ENCODE measurements around the gene UROD.
"Not testable (repeated sequence)": the region's sequence is repeated elsewhere in the genome, so short reads cannot be mapped to it uniquely, and the experiment has no call there.

The UROD gene

DNA sequence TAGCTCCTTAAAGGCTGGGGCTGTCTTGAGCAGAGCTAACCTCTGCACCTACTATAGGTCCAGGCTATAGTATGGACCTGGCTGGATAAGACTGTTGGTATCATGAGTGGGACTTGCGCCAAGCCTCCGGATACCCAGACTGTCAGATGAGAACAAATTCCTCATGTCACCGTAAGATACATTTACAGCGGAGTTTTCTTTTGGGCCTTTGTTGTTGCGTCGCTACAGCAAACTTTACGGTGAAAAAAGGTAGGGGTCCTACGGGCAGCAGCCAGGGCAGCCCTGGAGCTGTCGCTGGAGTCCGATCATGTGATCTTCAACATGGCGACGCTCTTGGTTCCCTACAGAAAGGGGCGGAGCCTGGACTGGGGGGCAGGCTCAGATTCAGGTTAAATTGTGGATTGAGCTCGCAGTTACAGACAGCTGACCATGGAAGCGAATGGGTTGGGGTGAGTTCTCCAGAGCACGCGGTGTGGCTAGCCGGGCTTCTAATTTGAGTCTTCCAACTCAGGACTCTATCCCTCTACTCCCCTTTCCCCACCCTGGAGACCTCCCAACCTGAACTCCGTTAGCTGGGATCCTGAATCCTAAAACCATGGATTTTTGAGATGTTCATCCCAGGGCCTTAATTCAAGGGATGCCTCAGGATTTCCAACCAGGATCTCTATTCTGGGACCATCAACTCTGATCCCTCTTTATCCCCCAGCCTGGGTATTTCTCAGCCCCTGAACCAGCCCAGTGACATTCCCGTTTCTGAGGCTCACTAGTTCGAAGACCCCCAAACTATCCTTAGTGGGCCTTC lies at the start of gene UROD:
Gene UROD, plus strand, starts transcription at position 418 of the 802 bp plus-strand sequence. Its CDS starts 12 bp downstream, at position 430.
- H3K27me3 Mint-ChIP-seq = no peaks in the 10 kb centered on the region
- ATAC-seq (replicated peaks) (peak; percentile 82 to 87), DNase-seq (peak; percentile 90)
- H3K36me3 Mint-ChIP-seq = peaks cover 21 to 36% of the 10 kb centered on the region in 2 donors
- H3K4me1 Mint-ChIP-seq = peaks cover 43 to 56% of the 10 kb centered on the region in 2 donors
- peak within 1 kb of the TSS; percentile 79 to 97 for H3K4me3 Mint-ChIP-seq
- H3K9me3 Mint-ChIP-seq = no peaks in the 10 kb centered on the region
- peak within 1 kb of the TSS; percentile 95 for H3K27ac Mint-ChIP-seq

DNA sequence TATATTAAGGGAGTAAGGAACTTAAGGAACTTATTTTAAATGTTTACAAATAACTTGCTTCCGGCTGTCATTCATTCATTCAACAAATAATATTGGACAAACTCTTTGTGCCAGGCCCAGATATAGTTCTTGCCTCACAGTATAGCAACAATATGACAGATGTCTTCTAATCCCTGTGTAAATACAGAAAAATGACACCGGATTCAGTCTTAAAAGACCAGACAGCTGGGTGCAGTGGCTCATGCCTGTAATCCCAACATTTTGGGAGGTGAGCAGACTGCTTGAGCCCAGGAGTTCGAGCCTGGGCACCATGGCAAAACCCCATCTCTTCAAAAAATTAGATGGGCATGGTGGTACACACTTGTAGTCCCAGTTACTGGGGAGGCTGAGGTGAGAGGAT lies 49.3 kb upstream of the UROD start:
- Mint-ChIP-seq H3K27ac (no peak overlapping the region), H3K27me3 (no peaks in the 10 kb centered on the region), H3K4me1 (peaks cover 0 to 2% of the 10 kb centered on the region in 2 donors), H3K4me3 (no peak overlapping the region), H3K9me3 (no peaks in the 10 kb centered on the region), H3K36me3 (peaks cover 8 to 16% of the 10 kb centered on the region in 2 donors)
- ATAC-seq (replicated peaks) (no peak), DNase-seq (no peak)

DNA sequence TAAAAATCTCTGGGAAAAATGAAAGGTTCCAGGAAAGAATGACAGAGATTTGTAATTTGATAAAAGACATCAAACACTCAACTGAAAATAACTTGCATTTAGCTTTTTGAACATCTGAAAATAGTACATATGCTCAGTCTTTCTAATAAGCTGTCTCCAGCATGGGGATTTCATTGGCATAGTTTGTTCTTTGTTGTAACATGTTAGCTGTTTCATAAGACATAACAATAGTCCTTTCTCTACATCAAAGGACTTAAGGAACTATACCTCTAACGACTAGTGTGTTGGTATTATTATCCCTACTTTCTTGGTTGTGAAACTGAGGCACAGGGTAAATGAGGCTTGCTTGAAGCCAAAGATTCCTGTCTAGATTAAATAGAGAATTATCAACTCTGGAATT lies 47.7 kb upstream of the UROD start:
- Mint-ChIP-seq H3K36me3 (peaks cover 14 to 24% of the 10 kb centered on the region in 2 donors), H3K4me1 (peaks cover 0 to 2% of the 10 kb centered on the region in 2 donors), H3K27ac (no peak overlapping the region), H3K4me3 (no peak overlapping the region), H3K27me3 (no peaks in the 10 kb centered on the region), H3K9me3 (no peaks in the 10 kb centered on the region)
- DNase-seq (no peak), ATAC-seq (replicated peaks) (no peak)

DNA sequence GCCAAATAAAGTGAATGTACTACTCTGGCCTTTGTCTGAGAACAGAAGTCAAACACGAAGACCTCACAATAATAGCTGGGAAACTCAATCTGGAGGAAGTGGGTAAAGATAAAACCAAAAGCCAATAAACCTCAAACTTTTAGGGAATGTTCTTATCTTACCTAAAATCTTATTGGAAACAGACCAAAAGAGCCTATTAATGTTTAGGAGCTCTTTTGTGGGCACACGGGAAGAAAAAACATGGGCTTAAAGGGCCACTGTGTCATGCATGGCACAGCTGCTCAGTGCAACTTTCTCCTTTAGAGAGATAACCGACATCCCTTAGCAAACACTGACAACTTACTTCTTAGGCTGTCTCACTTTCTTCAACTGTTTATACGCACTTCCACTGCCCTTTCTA lies 41.7 kb upstream of the UROD start:
- ATAC-seq (replicated peaks) (no peak), DNase-seq (no peak)
- H3K9me3 Mint-ChIP-seq = peaks cover 2 to 4% of the 10 kb centered on the region in 2 donors
- no peak overlapping the region for H3K4me3 Mint-ChIP-seq
- H3K27me3 Mint-ChIP-seq = no peaks in the 10 kb centered on the region
- H3K4me1 Mint-ChIP-seq = peaks cover 7 to 15% of the 10 kb centered on the region in 2 donors
- peaks cover 33 to 41% of the 10 kb centered on the region in 2 donors for H3K36me3 Mint-ChIP-seq
- H3K27ac Mint-ChIP-seq = no peak overlapping the region

DNA sequence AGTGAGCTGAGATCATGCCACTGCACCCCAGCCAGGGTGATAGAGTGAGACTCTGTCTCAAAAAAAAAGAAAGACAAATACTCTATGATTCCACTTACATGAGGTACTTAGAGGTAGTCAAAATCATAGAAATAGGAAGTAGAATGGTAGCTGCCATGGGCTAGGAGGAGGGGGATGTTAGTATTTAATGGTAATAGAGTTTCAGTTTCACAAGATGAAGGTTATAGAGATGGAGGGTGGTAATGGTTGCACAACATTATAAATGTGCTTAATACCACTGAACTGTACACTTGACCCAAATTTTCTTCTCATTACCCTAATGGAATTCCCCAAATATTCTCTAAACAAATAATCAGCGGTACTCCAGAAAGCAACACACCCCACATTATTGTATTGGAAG lies 38.4 kb upstream of the UROD start:
- ATAC-seq (replicated peaks) (peak; percentile 76 to 88), DNase-seq (no peak)
- Mint-ChIP-seq H3K9me3 (peaks cover 9% of the 10 kb centered on the region in 2 donors), H3K4me3 (no peak overlapping the region), H3K36me3 (peaks cover 49 to 61% of the 10 kb centered on the region in 2 donors), H3K4me1 (peaks cover 8 to 15% of the 10 kb centered on the region in 2 donors), H3K27me3 (no peaks in the 10 kb centered on the region), H3K27ac (peak overlapping the region; percentile 88)

DNA sequence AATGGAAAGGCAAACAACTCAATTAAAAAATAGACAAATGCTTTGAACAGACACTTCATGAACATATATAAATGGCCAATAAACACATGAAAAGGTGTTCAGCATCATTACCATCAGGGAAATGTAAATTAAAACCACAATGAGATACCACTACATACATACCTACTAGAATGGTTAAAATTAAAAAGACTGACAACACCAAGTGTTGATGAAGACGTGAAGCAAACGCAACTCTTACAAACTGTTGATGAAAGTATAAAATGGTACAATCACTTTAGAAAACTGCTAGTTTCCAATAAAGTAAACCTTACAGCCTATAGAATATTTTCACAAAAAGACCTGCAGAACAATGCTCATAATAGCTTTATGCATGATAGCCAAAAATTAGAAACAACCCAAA lies 35.8 kb upstream of the UROD start:
- Mint-ChIP-seq H3K4me1 (peaks cover 8 to 15% of the 10 kb centered on the region in 2 donors), H3K9me3 (peaks cover 9% of the 10 kb centered on the region in 2 donors), H3K4me3 (no peak overlapping the region), H3K36me3 (peaks cover 51 to 64% of the 10 kb centered on the region in 2 donors), H3K27ac (no peak overlapping the region), H3K27me3 (no peaks in the 10 kb centered on the region)
- DNase-seq = no peak
- ATAC-seq (replicated peaks) = no peak

DNA sequence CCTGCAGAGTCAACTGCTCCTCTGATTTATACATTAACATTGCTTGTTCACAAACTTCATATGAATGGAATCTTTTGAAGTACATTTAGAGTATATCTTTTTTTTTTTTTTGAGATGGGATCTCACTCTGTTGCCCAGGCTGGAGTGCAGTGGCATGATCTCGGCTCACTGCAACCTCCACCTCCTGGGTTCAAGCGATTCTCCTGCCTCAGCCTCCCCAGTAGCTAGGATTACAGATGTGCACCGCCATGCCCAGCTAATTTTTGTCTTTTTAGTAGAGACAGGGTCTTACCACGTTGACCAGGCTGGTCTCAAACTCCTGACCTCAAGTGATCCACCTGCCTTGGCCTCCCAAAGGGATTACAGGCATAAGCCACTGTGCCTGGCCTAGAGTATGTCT lies 34.7 kb upstream of the UROD start:
- H3K27ac Mint-ChIP-seq; H3K9me3 Mint-ChIP-seq; DNase-seq; H3K27me3 Mint-ChIP-seq; H3K4me3 Mint-ChIP-seq; ATAC-seq (replicated peaks): not testable (repeated sequence)
- Mint-ChIP-seq H3K36me3 (peaks cover 46 to 55% of the 10 kb centered on the region in 2 donors), H3K4me1 (peaks cover 8 to 15% of the 10 kb centered on the region in 2 donors)

DNA sequence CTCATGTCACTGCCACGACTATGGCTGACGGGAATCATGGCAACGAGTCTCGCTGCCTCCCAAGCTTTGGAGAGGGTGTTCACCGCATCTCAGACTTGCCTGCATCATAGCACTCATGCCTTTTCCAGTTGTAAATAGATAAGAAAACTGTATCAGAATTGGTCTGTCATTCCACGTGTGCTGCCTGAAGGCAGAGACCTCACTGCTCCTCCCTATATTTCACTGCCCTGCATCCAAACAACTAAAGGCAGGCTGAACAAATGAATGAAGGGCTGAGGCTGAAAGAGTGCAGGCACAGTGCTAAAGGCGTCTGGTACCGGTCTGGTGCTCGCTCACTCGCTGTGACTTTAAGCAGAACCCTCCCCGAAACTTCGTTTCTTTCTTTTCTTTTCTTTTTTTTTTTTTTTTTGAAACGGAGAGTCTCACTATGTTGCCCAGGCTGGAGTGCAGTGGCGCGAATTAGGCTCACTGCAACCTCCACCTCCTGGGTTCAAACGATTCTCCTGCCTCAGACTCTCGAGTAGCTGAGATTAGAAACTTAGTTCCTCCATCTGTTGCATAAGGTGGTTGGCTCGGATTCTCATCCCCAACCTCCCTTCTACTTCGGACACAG lies 26.2 kb upstream of the UROD start:
- H3K4me3 Mint-ChIP-seq = peak overlapping the region; percentile 100
- H3K4me1 Mint-ChIP-seq = peaks cover 11 to 22% of the 10 kb centered on the region in 2 donors
- H3K36me3 Mint-ChIP-seq = peaks cover 5 to 7% of the 10 kb centered on the region in 2 donors
- H3K27ac Mint-ChIP-seq = peak overlapping the region; percentile 97
- DNase-seq (no peak), ATAC-seq (replicated peaks) (no peak)
- H3K27me3 Mint-ChIP-seq = no peaks in the 10 kb centered on the region
- H3K9me3 Mint-ChIP-seq = no peaks in the 10 kb centered on the region

DNA sequence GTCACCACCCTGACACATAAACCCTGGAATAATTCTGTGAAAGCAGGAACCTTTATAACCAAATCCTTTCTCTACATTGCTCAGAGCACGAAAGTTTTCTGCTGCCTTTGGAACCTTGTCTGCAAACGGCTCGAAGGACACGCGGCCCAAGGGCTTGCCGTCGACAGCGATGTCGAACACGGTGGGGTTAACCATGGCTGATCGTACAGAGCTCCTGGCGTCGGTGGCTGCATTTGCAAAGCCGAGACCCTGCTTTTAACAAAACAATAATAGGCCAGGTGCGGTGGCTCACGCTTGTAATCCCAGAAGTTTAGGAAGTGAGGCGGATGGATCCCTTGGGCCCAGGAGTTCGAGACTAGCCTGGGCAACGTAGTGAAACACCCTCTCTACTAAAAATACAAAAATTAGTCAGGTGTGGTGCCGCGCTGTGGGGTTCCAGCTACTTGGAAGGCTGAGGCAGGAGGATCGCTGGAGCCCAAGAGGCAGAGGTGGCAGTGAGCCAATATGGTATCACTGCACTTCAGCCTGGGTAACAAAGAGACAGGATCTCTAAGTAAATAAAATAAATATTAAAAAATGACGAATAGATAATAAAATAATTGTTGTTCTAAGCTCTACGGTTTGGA lies 23.4 kb upstream of the UROD start:
- DNase-seq (no peak), ATAC-seq (replicated peaks) (no peak)
- H3K4me1 Mint-ChIP-seq = peaks cover 11 to 22% of the 10 kb centered on the region in 2 donors
- H3K9me3 Mint-ChIP-seq = no peaks in the 10 kb centered on the region
- H3K36me3 Mint-ChIP-seq = peaks cover 3 to 5% of the 10 kb centered on the region in 2 donors
- no peak overlapping the region for H3K27ac Mint-ChIP-seq
- no peaks in the 10 kb centered on the region for H3K27me3 Mint-ChIP-seq
- no peak overlapping the region for H3K4me3 Mint-ChIP-seq

DNA sequence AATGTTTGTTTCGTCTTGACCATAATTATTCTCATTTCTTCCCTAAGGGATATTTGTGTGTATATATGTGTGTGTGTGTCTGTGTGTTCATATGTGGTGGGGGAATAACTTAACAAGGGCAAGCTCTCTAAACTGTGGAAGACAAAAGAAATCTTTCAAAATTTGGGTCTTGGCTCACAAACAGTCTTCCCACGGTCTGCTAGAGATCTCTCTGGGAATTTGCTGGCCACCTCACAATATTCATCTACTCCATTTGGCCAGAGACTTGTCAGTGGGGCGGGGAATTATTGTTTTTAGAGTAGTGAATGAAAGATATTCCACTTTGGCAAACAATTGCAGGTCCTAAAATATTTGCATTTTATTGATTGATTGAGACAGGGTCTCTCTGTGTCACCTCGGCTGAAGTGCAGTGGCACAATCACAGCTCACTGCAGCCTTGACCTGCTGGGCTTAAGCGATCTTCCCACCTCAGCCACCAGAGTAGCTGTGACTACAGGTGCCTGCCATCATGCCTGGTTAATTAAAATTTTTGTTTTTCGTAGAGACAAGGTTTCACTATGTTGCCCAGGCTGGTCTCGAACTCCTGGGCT lies 17.6 kb upstream of the UROD start:
- no peak for ATAC-seq (replicated peaks)
- Mint-ChIP-seq H3K4me1 (no peaks in the 10 kb centered on the region), H3K9me3 (no peaks in the 10 kb centered on the region), H3K4me3 (no peak overlapping the region), H3K27me3 (no peaks in the 10 kb centered on the region), H3K27ac (no peak overlapping the region), H3K36me3 (no peaks in the 10 kb centered on the region)
- DNase-seq = no peak

DNA sequence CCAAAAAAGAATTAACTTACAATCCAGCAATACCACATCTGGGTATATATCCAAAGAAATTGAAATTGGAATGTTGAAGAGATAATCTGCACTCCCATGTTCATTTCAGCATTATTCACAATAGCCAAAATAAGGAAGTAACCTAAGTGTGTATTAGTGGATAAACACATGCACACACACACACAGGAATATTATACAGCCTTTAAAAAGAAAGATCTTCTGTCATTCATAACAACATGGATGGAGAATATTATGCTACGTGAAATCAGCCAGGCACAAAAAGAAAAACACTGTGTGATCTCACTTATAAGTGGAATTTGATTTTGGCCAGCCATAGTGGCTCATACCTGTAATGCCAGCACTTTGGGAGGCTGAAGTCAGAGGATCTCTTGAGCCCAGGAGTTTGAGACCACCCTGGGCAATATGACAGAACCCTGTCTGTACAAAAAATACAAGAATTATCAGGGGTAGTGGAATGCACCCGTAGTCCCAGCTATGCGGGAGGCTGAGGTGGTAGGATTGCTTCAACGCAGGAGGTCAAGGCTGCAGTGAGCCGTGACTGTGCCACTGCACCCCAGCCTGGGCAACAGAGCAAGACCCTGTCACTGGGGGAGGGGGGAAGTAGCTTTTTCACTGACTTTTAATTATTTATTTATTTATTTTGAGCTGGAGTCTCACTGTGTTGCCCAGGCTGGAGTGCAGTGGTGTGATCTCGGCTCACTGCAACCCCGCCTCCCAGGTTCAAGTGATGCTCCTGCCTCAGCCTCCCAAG lies 16.4 kb upstream of the UROD start:
- Mint-ChIP-seq H3K27ac (no peak overlapping the region), H3K9me3 (no peaks in the 10 kb centered on the region), H3K4me3 (no peak overlapping the region), H3K36me3 (no peaks in the 10 kb centered on the region), H3K27me3 (no peaks in the 10 kb centered on the region), H3K4me1 (peaks cover under 1 to 4% of the 10 kb centered on the region in 2 donors)
- DNase-seq = no peak
- ATAC-seq (replicated peaks) = no peak

DNA sequence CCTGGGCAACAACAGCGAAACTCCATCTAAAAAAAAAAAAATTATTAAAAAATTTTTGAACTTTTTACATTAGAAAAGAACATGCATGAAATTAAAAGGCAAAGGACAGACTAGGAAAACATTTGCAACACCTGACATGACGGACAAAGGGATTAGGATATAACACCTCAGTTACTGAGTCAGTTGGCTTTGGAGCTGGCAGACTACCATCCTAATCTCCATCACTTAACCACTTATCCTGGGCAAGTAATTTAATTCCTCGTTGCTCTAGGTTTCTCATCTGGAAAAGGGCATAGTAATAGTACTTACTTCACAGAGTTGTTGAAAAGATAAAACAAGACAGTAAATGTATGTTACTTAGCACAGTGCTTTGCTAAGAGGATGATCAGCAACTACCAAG lies 12.8 kb upstream of the UROD start:
- H3K27me3 Mint-ChIP-seq = no peaks in the 10 kb centered on the region
- H3K4me3 Mint-ChIP-seq = no peak overlapping the region
- H3K27ac Mint-ChIP-seq = no peak overlapping the region
- DNase-seq (no peak), ATAC-seq (replicated peaks) (no peak)
- peaks cover 17 to 24% of the 10 kb centered on the region in 2 donors for H3K36me3 Mint-ChIP-seq
- H3K4me1 Mint-ChIP-seq = peaks cover 7 to 10% of the 10 kb centered on the region in 2 donors
- no peaks in the 10 kb centered on the region for H3K9me3 Mint-ChIP-seq

DNA sequence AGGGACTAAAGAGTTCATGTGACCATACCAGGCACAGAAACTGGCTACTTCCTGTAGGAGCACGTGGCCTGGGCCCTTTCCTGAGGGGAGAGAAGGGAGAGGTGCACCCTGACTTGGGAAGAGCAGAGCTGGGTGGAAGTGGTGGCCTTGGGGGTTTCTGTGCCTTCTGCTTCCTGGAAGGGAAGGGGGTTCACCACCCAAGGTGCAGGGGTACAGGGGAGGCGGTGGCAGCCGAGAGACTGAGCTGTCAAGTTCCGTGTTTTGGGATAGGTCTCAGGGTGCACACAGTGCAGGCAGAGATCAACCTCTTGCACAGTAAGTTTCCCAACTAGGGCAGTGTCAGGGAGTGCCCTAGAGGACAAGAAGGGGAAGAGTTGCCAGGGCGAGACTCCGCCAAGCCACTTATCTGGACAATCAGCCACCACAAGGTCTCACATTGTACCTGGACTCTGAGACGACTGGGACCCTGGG lies 11.0 kb upstream of the UROD start:
- no peaks in the 10 kb centered on the region for H3K9me3 Mint-ChIP-seq
- H3K27ac Mint-ChIP-seq = peak overlapping the region; percentile 42
- peaks cover 7 to 10% of the 10 kb centered on the region in 2 donors for H3K4me1 Mint-ChIP-seq
- no peaks in the 10 kb centered on the region for H3K27me3 Mint-ChIP-seq
- no peak for DNase-seq
- H3K4me3 Mint-ChIP-seq = no peak overlapping the region
- ATAC-seq (replicated peaks) = peak in 1 of 2 donors; percentile 27
- peaks cover 27 to 37% of the 10 kb centered on the region in 2 donors for H3K36me3 Mint-ChIP-seq
